AG08395 (cell line): ENCODE measurements around the gene IGFN1.
"Not testable (repeated sequence)": the region's sequence is repeated elsewhere in the genome, so short reads cannot be mapped to it uniquely, and the experiment has no call there.

Source experiments
- DNase-seq: peaks from one replicate; pipeline ENCODE4 v3.0.0; 2012; ENCODE audit warnings: mixed read lengths, low spot score

IGFN1 gene

DNA sequence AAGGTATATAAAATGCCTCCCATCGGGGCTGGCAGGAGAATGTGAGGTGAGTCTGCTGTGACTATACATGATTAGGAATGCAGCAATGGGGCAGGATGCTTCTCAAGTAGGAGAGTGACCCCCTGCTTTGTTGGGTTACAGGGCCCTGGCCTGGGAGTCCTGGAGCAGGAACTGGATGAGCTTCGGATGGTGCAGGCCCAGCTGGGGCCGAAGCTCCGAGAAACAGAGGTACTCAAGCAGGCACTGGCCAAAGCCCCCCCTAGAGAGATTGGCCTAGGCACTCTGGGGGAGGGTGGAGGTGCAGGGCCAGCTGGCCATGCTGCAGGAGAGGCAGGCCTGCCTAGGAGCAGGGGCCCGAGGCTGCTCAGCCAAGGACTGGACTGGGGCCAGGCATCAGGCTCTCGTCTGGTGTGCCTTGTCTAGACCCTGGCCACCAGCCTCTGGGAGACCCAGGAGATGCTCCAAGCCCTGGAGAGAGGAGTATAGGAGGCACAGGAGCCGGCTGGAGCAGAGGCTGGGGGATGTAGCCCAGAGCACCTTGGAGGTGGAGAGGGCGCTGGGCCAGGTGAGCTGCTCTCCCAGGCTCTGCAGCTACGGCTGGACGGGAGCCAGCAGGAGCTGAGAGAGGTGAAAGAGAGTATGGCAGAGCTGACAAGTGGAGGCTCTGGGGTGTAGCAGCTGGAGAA, 59.8 kb downstream of the IGFN1 start:
- no peak for DNase-seq

- DNase-seq = no peak
These were observed 60.8 kb downstream of the IGFN1 start for GRCh38 chr1:201251411-201251810.

- no peak for DNase-seq
These were observed 61.3 kb downstream of the IGFN1 start for GRCh38 chr1:201251851-201252430.

DNA sequence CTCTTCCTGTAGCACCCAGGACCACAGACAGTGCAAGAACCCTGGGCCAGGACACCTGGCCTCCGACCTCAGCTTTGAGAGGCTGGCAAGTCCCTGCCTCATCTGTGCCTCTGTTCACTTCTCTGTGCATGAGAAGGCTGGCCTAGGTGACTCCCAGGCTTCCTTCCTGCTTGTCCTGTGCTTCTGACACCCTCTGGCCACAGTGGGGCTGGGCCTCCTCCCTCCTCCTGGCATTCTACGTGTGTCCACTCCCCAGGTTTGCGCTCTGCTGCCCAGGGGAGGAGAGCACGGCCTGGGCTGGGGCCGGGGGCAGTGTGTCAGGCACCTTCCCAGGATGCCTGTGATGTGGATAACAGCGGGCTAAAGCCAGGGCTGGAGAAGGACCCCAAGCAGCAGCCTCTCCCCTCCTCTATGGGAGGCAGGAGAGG, 62.3 kb downstream of the IGFN1 start:
- no peak for DNase-seq

DNA sequence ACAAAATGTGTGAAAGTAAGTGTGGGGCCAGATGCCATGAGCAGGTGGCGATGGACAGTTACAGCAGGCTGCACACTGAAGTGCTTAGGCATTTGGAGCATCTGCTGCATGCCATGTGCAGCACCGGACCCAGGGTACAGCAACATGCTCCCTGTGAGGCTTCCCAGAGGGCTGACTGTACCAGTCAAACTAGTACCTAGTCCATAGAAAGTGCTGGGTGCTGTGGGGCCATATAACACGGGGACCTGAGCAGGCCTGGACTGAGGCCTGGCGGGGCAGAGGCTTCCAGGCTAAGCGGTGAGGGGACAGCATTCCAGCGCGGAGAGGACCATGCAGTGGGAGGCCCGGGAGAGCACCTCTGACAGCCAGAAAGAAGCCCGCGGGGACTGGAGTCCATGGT, 62.8 kb downstream of the IGFN1 start:
- DNase-seq = no peak

GRCh38 chr1:201253906-201254624, 63.4 kb downstream of the IGFN1 start:
- no peak for DNase-seq

DNA sequence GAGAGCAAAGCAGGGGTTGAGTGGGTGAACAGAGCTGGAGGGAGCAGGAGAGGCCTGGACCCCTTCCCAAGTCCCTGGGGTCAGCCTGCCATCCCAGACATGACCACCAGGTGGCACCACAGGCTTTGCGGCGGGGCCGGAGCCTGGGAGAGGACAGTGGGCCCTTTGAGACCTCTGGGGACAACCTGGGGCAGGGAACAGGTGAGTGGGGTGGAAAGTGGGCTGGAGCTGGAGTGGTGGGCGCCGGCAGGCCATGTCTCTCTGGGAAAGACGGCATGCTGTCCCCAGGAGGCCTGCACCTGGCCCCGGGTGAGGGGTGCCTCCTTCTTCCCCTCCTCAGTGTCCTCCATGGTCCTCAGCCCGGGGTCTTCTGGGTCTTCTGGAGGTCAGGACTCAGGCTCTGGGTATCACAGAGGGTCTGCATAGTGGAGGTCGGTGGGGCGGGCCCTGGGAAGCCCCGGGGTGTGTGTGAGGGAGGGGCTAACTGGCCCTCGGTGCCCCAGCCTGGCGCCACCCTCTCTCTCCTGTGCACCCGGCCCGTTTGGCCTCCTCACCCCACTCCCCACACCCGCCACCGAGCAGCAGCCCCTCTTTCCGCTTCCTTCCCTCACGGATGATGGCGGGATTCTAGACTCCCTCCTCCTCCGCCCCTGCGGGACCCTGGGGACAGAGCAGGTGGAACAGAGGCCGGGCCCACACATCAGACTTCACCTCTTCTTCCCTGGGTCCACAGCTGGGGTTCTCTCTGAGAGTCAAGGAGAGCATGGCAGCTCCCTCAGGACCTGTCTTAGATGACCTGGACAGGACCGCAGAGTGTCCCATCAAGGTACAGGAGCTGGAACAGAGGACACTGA, 64.2 kb downstream of the IGFN1 start:
- DNase-seq = peak; percentile 77

GRCh38 chr1:201255479-201256362, 65.1 kb downstream of the IGFN1 start:
- no peak for DNase-seq

DNA sequence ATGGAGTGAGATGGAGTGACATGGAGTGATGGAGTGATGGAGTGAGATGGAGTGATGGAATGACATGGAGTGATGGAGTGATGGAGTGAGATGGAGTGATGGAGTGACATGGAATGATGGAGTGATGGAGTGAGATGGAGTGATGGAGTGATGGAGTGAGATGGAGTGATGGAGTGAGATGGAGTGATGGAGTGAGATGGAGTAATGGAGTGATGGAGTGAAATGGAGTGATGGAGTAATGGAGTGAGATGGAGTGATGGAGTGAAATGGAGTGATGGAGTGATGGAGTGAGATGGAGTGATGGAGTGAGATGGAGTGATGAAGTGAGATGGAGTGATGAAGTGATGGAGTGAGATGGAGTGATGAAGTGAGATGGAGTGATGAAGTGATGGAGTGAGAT, 67.5 kb downstream of the IGFN1 start:
- not testable (repeated sequence) for DNase-seq

DNA sequence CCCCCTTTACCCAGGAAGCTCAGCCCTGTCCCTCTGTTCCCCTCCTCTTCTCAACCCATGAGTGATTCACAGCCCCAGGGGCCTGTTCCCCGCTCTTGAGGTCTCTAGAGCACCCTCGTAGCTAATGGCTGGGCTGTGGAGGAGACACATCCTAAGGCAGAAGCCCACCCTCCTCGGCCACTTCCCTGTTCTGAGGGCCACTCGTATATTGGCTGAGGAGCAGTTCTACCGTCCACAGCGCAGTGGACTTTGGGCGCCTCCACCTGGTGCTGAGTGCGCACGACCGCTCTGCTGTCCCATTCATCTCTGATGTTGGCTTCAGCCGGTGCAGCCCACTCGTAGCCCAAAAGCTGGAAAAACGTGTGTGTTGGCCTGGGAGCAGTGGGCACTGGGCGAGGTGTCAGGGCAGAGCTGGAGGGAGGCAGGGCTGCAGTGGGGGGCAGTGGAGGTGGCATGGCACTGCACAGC, 68.2 kb downstream of the IGFN1 start:
- no peak for DNase-seq

DNA sequence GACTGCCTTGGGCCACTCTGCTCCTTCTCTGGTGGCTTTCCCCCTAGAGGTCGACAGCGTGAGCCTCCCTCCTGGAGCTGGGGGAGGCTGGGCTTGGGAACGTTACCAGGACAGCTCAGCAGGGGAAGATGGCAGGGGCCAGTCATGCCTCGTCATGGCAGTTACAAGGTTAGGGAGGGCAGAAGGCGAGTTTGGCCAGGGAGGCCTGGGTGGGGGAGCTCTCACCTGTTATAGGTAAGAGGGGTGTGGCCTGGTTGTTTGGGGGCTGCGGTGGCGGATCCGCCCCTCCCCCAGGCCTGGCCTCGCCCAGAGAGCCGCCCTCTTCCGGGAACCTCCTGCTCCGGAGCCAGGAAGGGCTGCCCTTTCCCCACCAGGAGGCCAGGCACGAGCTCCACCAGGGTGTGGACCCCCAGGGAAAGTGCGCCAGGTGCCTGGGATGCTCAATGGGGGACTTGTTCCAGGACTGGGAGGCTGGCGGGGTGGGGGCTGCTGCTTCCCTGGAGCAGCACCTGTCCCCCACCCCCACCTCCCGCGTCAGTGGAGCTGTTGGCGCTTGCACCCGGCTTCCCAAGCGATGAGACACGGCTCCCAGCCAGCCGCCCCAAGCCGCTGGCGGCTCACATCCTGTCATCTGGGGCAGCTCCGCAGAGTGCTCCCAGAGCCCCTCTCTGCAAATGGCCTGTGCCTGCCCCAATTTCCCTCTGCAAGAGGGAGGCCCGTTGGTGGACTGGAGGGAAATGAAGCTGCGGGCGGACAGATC, 69.0 kb downstream of the IGFN1 start:
- DNase-seq = peak; percentile 57

DNA sequence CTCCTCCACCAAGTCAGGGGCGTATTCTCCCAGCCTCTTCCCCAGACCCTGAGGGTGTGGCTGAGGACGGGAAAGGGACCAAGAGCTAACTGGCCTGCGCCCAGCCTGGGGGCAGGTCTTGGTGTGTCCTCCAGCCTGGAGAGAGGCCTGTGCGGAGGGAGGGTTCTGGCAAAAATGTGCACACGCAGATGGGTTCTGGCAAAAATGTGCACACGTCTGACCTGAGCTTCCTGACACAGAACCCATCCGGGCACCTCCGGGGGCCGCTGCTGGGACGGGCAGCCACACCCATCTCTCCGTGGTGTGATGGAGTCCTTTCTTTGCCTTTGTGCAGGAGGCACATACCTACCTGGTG, 69.6 kb downstream of the IGFN1 start:
- DNase-seq = no peak

GRCh38 chr1:201260648-201261311, 70.2 kb downstream of the IGFN1 start:
- no peak for DNase-seq

- DNase-seq = no peak
These were observed 71.3 kb downstream of the IGFN1 start for GRCh38 chr1:201261771-201262547.

DNA sequence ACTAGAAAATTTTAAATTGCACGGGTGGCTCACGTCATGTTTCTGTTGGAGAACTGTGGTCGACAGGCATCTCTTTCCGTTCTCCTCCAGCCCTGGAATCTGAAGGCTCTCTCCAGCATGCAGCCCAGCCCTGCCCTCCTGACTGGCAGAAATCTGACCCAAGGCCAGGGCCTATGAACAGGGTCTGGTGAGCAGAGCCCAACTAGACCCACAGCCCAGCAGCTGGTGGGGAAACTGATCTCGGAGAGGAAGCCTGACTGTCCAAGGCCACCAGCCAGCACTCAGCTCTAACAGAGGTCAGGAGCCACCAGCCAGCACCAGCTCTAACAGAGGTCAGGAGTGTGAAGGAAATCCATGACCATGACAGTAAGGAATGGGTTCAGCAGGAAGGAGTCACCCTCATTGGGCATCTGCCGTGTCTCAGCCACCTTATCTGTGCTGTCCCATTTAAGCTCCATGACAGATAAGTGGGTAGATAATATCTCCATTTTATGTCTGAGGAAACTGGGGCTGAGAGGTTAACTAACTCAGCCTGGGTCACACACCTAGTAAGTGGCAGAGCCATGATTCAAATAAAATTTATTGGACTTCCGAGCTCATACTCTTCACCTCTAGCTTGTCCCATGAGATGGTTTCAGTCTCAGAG, 72.5 kb downstream of the IGFN1 start:
- no peak for DNase-seq

GRCh38 chr1:201264072-201264471, 73.4 kb downstream of the IGFN1 start:
- no peak for DNase-seq

DNA sequence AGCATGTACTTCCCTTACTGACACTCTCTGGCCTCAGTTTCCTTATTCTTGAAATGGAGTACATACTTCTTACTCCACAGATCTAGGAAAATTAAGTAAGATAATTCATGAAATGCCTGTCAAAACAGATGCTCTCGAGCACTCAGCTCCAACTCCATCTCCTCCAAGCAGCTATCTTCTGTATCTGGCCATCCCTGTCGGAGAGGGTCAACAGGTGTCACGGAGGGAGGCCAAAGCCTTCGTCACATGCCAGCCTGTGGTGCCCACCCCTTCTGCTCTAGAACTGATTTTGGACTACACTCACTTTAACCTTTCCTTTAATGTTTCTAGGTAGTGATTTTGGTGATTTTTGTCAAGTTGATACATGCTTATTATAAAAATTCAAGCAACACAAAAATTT, 73.9 kb downstream of the IGFN1 start:
- no peak for DNase-seq

DNA sequence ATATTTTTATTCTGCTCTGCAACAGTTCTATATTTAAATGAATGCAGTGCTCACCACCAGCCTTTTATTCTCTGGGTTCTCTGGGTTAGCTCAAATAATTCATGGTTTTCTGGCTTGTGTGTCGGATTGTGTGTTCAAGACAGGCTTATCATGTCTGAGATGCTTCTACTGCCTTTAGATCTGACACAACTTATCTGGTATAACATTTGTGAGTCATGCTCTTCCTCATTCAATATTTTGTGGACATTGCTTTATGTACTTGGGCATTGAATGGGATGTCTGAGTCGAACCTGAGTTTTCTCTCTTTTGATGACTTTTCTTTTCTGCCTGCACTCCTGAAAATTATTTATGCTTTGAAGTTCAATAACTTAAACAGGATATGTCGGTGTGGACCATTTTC, 75.1 kb downstream of the IGFN1 start:
- no peak for DNase-seq

DNA sequence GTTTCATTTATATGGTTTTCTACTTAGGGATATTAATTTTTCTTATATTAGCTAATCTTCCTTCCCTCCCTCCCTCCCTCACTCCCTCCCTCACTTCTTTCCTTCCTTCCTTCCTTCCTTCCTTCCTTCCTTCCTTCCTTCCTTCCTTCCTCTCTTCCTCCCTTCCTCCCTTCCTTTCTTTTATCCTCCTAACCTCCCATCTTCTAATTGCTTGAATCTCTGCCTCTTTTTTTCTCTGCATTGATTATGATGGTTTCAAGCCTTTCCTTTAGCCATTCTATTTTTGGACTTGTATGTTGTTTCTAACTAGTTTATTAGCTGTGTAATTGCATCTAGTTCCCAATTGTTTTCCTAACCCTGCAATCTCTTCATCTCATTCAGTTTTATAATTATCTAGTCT, 75.7 kb downstream of the IGFN1 start:
- DNase-seq = no peak
